Type B pancreatic cell (in vitro differentiated cells): ENCODE measurements around the gene P2RX3. TPM values are rescaled to one million over a fixed set of nuclear protein-coding genes. Genes with fewer than 3 reads are reported as not detected.
"Not testable (repeated sequence)": the region's sequence is repeated elsewhere in the genome, so short reads cannot be mapped to it uniquely, and the experiment has no call there.

ENCODE experiments used
- DNase-seq: peaks from one replicate; pipeline ENCODE4 v3.0.0; 2021; ENCODE audit warnings: mixed read lengths; ENCODE audit not compliant: unreplicated experiment; ENCODE audit errors: extremely low spot score
- H3K27ac Mint-ChIP-seq: 2 replicates; pipeline ENCODE4 v1.8.0; 2021; ENCODE audit warnings: mild to moderate bottlenecking, mixed read lengths
- H3K27me3 Mint-ChIP-seq: 2 replicates; pipeline ENCODE4 v1.8.0; 2021; ENCODE audit warnings: mixed read lengths
- H3K36me3 Mint-ChIP-seq: 2 replicates; pipeline ENCODE4 v1.8.0; 2021; ENCODE audit warnings: mixed read lengths
- H3K4me1 Mint-ChIP-seq: one replicate; pipeline ENCODE4 v1.8.0; 2021; ENCODE audit warnings: mixed read lengths; ENCODE audit not compliant: unreplicated experiment
- H3K4me3 Mint-ChIP-seq: 2 replicates; pipeline ENCODE4 v1.8.0; 2021; ENCODE audit warnings: mild to moderate bottlenecking, mixed read lengths
- H3K9me3 Mint-ChIP-seq: 2 replicates; pipeline ENCODE4 v1.8.0; 2021; ENCODE audit warnings: mixed read lengths
- total RNA-seq: library from RNA; stranded (reverse); gene quantifications from 2 replicates; pipeline ENCODE4 v1.2.1, GENCODE V29; 2021; ENCODE audit warnings: low replicate concordance
- TF ChIP-seq, protein P1 (sequence below): fragments of 200-600 bp; sonication (generic); conservative IDR thresholded peaks from 2 replicates; pipeline ENCODE4 v1.5.0; 2021; ENCODE audit warnings: antibody characterized with exemption, mild to moderate bottlenecking

P2RX3 gene
- total RNA-seq, 1 donor from 2014 or later, result 4.0 TPM

DNA sequence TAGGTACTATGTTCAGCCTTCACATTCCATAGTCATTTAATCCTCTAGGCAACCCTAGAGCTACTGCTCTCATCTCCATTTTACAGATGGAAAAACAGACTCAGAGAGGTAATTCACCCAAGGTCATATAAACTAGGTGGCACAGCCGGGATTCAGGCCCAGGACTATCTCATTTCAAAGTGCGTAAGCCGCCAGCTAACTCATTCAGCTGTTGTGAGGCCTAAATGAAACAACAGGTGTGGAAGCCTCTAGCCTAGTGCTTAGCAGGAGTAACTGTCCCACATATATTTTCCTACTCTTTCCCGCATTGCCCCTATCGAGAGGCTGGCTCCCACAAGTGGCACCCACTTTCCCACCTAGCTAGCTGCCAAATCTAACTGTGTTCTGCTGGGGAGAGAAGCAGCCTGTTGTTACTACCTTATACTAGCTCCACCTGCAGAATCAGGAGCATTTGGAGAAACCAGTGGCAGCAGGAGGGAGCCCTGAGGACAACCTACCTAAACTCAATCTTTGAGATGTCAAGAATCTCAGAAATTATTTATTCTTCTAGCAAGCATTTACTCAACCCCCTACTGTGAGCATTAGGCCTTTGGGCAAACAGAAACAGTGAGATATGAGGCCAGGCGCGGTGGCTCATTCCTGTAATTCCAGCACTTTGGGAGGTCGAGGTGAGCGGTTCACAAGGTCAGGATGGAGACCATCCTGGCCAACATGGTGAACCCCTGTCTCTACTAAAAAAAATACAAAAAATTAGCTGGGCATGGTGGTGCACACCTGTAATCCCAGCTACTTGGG is 21.9 kb downstream of the P2RX3 start:
- no peaks in the 10 kb centered on the region for H3K9me3 Mint-ChIP-seq
- H3K27me3 Mint-ChIP-seq, result peaks cover 11% of the 10 kb centered on the region
- H3K4me3 Mint-ChIP-seq, result peak overlapping the region; percentile 21
- TF ChIP-seq, protein P1, sequence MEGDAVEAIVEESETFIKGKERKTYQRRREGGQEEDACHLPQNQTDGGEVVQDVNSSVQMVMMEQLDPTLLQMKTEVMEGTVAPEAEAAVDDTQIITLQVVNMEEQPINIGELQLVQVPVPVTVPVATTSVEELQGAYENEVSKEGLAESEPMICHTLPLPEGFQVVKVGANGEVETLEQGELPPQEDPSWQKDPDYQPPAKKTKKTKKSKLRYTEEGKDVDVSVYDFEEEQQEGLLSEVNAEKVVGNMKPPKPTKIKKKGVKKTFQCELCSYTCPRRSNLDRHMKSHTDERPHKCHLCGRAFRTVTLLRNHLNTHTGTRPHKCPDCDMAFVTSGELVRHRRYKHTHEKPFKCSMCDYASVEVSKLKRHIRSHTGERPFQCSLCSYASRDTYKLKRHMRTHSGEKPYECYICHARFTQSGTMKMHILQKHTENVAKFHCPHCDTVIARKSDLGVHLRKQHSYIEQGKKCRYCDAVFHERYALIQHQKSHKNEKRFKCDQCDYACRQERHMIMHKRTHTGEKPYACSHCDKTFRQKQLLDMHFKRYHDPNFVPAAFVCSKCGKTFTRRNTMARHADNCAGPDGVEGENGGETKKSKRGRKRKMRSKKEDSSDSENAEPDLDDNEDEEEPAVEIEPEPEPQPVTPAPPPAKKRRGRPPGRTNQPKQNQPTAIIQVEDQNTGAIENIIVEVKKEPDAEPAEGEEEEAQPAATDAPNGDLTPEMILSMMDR, result no peak
- H3K4me1 Mint-ChIP-seq, result peaks cover 15% of the 10 kb centered on the region
- H3K36me3 Mint-ChIP-seq, result no peaks in the 10 kb centered on the region
- DNase-seq, result no peak
- peak overlapping the region; percentile 5 for H3K27ac Mint-ChIP-seq

DNA sequence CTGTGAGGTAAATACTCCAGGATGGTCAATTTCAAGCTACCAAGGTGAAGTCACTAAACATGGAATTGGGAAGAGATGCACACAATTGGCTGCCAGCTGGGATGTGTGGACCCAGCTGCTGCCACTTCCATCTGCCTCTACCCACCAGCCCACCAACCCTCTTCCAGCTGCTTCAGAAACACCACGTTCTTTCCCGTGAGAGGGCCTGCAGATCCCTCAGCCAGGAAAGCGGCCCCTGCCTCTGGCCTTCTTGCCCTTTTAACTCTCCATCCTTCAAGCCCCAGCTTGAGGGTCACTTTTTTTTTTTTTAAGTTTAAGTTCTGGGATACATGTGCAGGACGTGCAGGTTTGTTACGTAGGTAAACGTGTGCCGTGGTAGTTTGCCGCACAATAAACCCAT is 22.8 kb downstream of the P2RX3 start:
- no peak for DNase-seq
- H3K27ac Mint-ChIP-seq, result no peak overlapping the region

DNA sequence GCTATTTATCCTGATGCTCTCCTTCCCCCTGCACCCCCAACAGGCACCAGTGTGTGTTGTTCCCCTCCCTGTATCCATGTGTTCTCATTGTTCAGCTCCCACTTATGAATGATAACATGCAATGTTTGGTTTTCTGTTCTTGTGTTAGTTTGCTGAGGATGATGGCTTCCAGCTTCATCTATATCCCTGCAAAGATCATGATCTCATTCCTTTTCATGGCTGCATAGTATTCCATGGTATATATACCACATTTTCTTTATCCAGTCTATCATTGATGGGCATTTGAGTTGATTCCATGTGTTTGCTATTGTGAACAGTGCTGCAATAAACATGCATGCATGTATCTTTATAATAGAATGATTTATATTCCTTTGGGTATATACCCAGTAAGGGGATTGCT is 23.3 kb downstream of the P2RX3 start:
- not testable (repeated sequence) for DNase-seq, H3K4me3 Mint-ChIP-seq, H3K9me3 Mint-ChIP-seq, H3K27ac Mint-ChIP-seq, H3K36me3 Mint-ChIP-seq
- peaks cover 13% of the 10 kb centered on the region for H3K27me3 Mint-ChIP-seq
- peaks cover 15% of the 10 kb centered on the region for H3K4me1 Mint-ChIP-seq

More for the DNA sequence above, 22.8 kb downstream of the P2RX3 start:
- H3K27me3 Mint-ChIP-seq, result peaks cover 13% of the 10 kb centered on the region
- no peak overlapping the region for H3K4me3 Mint-ChIP-seq
- TF ChIP-seq, protein P1, result no peak
- peaks cover 15% of the 10 kb centered on the region for H3K4me1 Mint-ChIP-seq
- no peaks in the 10 kb centered on the region for H3K36me3 Mint-ChIP-seq
- H3K9me3 Mint-ChIP-seq, result no peaks in the 10 kb centered on the region

DNA sequence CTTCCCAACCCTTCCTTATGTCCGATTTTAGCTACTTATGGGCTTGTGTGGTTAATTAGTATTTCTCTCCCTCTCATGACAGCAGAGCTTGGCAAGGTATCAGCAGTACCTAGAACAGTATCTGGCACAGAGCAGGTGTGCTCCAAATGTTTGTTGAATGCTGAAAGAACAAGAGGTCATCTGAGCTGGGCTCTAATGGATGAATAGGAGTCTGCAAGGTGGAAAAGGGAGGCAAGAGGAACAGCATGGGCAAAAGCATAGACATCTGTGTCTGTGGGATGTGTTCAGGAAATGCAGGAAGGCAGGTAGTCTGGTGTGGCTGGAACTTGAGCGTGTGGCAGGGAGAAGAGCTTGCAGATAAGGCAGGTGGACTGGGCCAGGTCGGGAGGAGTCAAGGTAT is 23.8 kb downstream of the P2RX3 start:
- no peaks in the 10 kb centered on the region for H3K36me3 Mint-ChIP-seq
- no peak overlapping the region for H3K4me3 Mint-ChIP-seq
- H3K9me3 Mint-ChIP-seq, result no peaks in the 10 kb centered on the region
- peaks cover 15% of the 10 kb centered on the region for H3K4me1 Mint-ChIP-seq
- H3K27me3 Mint-ChIP-seq, result peaks cover 17% of the 10 kb centered on the region
- no peak overlapping the region for H3K27ac Mint-ChIP-seq
- DNase-seq, result no peak
- TF ChIP-seq, protein P1, result no peak

DNA sequence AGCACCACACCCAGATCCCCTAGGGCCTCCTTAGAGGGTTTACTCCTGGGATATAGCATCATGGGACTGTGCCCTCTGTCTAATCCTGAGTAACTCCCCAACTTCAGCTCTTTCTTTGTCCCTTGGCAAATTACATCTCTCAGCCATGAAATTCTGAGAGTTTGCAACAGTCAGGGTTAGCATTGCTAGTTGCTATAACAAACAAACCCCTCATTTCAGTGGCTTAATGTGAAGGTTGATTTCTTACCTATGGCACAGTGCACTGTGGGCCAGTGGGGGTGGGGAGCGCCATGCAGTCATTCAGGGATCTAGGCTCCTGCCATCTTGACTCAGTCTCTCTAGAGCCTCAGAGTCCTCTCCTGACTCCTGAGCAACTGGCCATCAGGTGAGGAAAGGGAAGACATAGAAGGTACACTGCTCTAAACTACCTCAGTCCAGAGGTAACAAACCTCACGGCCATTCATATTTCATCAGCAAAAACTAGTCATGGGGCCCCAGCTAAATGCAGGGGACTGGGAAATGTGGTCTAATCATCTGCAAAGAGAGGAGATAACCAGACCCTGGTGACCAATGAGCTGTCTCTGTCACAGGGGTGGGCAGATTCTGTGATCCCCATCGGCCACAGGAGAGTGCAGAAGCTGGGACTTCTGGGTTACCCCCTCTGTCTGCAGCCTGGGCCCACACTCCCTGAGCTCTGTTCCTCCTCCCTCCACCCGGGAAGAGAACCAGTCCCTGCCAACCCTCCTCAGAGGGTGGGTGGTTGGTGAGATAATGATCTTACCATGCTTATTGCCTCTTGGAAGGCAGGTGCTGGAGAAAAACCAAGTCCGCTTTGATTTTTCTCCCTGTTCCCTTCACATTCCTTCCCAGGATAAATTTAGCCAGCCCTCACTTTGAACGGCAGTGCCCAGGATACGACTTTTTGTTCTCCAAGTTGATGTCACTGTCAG is 25.3 kb downstream of the P2RX3 start:
- TF ChIP-seq, protein P1, result no peak
- Mint-ChIP-seq H3K36me3 (no peaks in the 10 kb centered on the region), H3K4me1 (peaks cover 14% of the 10 kb centered on the region), H3K4me3 (no peak overlapping the region), H3K27me3 (peaks cover 16% of the 10 kb centered on the region), H3K27ac (no peak overlapping the region), H3K9me3 (no peaks in the 10 kb centered on the region)
- no peak for DNase-seq
